ENCODE data around the gene TMEM63B.
A peak's percentile ranks its signal among the peaks of the same experiment; 100 is the strongest.
"Not testable (repeated sequence)": the region's sequence is repeated elsewhere in the genome, so short reads cannot be mapped to it uniquely, and the experiment has no call there.

TMEM63B gene
- long read RNA-seq, donor 1, result 0 reads
- long read RNA-seq, donor 2, result 0 reads
- long read RNA-seq, donor 3, result 0 reads
- long read RNA-seq, donor 4, partial matches to known transcripts, result 10 of 10 reads
- long read RNA-seq, donor 4, other reads (novel, unspliced or antisense), result 0 of 10 reads
- long read RNA-seq, donor 5, result 0 reads
- long read RNA-seq, donor 6, partial matches to known transcripts, result 16 of 16 reads
- long read RNA-seq, donor 6, other reads (novel, unspliced or antisense), result 0 of 16 reads
- long read RNA-seq, donor 7, partial matches to known transcripts, result 18 of 19 reads
- long read RNA-seq, donor 7, other reads (novel, unspliced or antisense), result 0 of 19 reads
- long read RNA-seq, donor 8, result 0 reads

DNA sequence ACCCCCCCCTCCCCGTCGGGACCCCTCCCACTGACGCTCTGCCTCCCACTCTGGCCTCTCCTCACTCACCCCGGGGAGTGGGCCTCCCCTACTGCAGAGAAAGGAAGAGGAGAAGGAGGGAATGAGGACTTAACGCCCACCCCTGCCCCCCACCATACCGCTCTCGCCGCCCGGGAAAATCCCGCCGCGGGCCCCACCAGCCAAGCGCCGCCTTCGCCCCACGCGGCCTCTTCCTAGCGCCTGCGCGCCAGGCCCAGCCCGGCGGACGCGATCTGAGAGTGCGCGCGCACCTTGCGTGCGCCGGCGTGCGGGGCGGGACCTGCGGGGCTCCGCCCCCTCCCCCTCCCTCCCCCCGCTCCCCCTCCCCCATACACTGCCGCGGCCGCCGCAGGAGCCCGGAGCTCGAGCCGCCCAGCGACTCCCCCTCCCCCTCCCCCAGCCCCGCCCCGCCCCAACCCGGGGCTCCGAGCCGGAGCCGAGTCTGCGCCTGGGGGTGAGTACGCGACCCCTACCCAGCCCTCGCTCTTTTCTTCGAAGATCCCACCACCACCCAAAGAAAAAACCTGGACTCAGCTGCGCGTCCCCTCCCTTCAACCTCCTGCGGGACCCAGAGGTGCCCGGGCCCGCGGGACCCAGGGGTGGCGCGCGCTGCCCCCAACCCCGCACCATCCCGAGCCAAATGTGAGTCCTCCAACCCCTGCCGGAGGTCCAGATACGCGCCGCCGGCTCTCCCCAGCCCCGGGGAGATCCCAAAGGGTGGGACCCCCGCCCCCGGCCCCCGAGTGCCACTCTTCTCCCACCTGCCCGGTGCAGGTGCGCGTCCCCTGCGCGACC is at the start of gene TMEM63B, which contains the start of gene MRPL14:
TSS of gene TMEM63B (plus strand) at position 369 of the 834 bp plus-strand sequence. CDS start 7,031 bp downstream, outside the sequence.
TSS of gene MRPL14 (minus strand) at position 267 of the 834 bp plus-strand sequence. CDS start 10,841 bp downstream, outside the sequence.
- peak; percentile 67 for DNase-seq

DNA sequence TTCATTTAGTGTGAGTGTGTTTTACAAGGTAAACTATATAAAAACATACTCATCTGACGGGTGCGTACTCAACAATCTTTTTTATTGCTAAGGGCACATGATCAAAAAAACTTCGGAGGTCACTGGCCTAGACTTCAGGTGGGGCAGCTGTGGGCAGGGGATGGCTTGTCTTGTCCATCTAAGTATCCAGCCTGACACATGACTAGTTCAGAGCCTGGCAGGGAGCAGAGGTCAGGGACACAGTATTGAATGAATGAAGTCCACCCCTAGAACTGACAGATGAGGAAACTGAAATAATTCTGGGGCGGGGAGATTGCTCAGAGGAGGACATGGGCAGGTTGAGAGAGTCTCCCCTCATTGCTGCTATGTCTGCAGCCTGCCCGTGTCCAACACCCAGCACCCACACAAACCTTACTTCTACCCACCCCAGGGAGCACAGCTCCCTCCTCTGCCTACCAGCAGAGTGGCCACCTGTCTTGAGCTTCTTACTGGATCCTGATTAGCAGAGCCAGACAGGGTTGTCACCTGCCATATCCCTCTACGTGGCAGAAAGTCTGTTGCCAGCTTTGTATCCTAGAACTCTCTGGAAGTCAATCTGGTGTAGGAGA is 49.0 kb upstream of the TMEM63B start:
- no peak for DNase-seq

DNA sequence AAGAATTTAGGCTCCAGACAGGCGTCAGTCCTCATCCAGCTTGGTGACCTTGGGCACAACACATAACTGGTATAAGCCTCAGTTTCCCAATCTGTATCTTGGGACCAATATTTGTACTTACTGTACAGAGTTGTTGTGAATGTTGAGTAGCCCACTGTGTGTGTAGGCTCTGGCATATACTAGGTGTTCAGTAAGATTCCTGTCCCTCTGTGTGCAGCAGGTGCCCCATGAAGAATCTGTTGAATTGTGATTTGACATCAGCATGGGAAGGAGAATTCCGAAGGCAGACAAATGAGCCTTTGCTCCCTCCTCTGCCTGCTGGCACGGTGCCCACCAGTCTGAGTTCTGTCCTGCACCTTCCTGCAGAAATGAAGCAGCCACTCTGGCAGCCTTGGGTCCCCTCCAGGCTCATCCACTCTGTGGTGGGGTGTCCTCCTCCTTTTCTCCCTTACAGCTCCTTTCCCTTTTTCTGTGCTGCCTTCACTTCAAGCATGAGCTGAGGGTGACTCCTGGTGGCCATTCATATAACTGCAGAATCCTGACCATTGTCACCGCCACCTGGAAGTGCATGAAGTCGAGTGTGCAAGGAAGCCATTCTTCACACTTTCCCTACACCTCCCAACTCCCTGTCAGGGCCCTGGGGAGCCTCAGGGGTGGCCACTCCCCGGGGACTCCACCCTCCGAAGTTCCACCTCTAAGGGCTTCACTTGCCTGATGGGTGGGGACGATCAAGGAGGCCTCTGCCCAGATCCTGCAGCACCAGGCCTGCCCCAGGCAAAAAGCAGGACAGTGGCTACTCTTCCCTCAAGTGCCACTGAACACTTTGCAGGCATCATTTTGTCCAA is 48.3 kb upstream of the TMEM63B start:
- DNase-seq, result peak; percentile 78

DNA sequence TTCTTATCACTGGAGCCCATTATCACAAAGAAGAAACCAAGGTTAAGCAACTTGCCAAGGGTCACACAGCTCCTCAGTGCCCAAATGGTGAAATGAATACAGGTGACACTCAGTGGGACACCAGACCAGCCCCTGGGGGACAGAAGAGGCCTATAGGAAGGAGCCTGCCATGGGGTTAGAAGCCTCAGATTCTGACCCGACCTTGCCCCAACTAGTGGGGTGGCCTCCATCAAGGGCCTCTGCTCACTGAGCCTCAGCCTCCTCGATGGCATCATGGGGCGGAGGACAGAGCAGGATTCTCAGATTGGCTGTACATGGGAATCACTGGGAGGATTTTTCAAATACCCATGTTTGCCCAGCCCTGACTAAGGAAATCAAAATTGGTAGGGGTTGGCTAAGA is 47.7 kb upstream of the TMEM63B start:
- DNase-seq, result no peak

DNA sequence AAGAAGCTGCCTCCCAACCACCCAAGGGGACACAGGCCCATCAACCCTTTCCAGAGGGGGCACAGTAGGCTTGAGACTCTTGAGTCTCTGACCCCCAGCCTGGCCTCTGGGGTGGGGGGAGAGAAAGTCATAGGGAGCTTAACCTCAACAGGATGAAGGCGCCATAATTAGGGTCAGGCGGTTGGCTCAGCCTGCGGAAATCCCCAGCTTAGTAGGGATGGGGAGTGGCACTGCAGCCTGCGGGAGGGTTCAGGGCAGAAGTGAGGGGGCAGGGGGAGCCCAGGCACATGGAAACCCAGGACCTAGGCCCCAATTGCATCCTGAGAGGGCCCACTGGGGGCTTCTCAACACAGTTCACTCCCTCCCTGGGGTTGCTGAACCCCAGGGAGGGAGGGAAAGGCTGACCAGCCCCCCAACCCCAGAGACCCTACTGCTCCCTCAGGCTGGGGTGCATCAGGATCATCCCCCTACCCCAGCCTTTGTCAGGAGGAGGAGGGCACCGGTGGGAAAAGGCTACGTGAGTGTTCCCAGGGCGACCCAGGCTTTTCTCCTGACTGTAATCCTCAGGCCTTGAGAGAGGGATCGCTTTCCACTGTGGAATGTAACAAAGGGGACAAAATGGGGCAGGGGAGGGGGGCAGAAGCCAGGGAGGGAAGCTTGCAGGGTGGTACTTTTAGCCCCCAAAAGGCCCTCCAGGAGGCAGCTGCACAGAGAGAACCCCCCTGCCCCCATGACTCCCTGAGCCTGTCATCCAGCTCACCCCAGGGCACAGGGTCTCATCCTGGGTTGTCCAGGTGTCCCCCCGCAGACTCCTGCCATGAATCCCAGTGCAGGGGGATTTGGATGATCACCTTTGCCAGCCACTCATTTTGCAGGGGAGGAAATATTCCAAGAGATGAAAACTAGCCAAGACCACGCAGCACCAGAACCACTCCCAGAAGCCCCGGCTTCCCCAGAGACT is 46.5 kb upstream of the TMEM63B start:
- no peak for DNase-seq

DNA sequence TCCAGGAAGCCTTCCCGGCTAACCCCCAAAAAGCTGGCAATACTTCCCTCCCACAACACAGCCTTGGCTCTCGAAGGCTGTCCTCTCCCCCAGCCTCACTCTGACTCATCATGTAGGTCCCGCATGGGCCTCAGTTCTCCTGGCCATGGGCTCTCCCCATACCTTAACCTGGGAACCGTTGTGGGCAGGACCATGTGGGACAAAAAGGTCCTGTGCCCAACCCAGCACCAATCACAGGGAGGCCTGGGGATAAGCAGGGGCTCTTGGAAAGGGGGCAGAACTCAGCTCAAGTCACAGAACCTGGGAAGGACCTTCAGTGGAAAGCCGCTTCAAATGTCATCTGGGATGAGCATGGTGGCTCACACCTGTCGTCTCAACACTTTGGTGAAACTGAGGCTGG is 45.6 kb upstream of the TMEM63B start:
- no peak for DNase-seq

DNA sequence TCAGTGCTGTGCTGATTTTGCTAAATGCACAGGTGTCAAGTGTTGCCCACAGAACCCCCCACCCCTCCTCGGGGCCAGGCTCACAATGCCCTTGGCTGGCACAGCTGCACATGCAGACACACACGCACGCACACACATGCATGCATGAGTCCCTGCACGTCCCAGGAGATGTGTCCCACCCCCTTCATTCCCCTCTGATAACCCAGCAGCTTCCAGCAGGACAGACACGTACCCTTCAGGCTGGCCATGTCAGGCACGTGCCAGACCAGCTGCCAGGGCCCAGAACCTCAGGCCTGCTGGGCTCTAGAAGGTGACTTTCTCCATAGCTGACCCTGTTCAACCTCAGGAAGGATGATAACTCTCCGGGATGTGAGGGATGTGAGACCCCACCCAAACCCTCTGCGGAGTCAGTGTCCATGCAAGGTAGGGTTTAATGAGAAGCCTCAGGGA is 44.5 kb upstream of the TMEM63B start:
- no peak for DNase-seq

DNA sequence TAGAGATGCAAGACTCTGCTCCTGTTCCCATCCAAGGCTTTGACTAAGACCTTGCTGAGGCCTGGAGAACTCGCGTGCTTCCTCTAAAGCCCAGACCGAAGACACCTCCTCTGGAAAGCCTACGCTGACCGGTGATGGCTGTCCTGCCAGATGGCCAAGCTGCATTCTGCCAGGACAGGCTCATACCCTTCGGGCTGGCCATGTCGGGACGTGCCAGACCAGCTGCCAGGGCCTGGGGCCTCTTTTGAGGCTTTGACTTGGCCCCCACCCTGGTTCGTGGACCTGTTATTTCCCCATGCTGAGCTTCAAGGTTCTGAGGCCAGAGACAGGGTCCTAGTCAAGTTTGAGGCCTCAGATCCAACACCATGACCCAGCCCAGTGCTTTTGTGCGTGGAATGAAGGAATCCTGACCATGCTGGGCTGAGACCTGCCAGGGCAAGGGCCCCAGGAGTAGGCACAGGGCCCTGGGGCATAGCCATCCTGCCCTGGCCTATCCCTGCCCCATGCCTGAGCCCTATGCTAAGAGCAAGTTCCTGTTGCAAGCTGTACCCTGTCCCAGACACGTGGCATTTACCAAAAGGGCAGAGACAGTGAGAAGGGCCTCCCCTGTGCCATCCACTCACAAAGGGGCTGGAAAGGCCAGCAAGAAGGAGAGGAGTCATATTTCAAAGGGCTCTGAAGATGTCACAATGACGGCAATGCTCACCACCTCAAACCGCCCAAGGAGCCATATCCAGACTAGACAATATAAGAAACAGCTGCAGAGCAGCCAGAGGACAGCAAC is 42.9 kb upstream of the TMEM63B start:
- no peak for DNase-seq

DNA sequence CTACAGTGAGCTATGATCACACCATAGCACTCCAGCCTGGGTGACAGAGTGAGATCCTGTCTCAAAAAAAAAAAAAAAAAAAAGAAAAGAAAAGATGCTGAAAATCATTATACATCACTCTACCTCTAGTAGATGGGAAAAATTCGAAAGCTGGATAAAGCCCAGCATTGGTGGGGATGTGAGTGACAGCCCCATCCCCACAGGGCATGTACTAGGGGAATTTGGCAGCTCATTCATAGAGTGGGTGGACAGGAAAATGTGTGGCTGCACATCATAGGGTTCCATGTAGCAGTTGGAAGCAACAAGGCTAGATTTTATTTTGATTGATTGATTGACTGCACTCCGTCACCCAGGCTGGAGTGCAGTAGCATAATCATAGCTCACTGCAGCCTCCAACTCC is 42.1 kb upstream of the TMEM63B start:
- DNase-seq, result no peak

DNA sequence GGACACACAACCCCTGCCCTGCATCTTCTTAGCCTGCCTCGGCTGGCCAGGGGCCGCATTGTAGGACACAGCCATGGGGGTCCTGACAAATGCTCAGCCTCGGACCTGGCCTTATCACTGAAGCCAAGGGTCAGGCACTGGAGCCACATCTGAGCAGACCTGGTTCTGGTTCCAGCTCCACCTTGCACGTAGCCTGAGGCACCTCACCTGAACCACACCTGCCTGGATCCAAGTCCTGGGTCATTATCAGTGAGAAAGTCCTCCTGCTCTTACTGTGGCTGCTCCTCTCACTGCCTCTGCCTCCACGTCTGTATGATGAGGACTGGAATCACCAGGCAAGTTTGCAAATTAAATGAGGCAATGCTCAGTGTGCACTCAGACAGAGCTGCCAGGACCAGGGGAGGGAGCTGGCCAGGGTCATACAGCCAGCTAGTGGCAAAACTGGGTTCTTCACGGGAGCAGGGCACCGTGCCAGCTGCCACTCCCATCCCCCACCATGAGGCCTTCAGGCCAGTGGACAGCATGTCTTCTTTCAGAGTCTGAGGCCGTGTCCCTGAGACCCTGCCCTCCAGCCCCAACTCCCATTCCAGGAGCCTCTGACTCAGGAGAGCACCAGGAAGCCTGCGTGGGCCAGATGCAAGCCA is 40.3 kb upstream of the TMEM63B start:
- DNase-seq, result no peak

DNA sequence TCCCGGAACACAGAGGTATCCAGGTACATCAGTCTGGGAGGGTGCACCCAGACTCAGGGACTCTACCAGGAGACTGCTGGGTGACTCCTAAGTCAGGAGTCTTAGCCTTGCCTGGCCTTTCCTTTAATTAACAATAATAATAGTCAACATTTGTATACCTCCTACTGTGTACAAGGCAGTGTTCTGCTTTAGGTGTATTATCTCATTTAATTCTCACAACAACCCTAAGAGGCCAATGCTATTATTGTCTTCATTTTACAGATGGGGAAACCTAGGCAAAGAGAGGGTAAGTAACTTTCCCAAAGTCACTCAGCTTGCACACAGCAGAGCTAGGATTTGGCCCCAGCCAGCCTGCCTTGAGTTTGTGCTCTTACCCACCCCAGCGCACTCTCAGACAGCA is 39.7 kb upstream of the TMEM63B start:
- DNase-seq, result no peak

DNA sequence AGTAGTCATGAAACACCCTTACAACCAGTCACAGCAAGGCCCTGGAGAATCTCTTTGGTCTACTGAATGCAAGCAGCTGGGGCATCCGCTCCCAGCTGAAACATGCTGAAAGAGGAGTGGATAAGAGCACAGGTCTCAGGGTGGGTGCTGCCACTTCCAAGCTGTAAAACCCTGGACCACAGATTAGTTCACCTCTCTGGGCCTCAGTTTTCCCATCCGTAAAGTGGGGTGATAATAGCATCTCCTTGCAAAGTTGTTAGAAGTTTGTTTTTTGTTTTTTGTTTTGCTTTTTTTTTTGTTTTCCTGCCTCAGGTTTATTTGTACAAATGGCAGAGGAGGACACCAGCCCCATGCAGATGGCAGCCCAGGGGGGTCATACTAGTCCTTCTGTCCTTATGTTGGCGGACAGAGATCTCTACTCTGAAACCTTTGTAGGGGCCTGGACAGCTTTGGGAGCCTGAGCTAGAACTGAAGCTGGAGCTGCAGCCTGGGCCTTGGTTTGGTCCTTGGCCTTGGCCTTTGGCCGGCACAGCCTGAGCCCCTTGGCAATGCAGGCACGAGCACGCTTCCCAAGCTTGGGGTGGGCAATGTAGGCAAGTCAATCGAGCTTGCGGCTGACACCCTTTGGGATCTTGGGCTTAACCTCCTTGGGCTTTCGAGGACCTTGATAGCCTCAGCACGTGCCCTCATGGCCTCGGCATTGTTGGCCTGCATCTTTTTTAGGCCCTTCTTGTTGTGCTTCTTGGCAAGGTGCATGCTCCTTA is 38.3 kb upstream of the TMEM63B start:
- no peak for DNase-seq

DNA sequence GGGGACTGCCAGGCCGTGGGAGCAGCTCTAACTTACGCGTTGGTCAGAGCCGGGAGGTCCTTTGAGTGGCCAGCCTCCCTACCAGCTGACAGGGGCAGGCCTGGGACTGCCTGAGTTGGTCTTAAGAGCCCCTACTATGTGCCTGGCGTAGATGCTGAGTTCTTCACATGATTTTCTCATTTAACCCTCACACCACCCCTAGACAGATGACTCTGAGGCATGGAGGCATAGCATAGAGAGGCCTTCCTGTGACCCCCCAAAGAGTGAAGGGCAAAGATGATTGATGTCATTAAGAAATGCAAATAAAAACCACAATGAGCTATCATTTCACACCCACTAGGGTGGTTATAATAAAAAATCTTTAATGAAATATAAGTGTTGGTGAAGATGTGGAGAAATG is 36.9 kb upstream of the TMEM63B start:
- no peak for DNase-seq

DNA sequence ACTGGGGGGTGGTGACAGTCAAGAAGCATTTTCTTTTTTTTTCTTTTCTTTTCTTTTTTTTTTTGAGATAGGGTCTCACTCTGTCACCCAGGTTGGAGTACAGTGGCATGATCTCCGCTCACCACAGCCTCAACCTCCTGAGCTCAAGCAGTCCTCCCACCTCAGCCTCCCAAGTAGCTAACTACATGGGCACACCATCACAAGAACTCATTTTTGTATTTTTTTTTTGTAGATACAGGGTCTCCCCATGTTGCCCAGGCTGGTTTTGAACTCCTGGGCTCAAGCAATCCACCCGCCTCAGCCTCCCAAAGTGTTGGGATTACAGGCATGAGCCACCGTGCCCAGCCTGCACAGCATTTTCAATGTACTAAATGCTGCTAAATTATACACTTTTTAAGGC is 36.0 kb upstream of the TMEM63B start:
- DNase-seq, result not testable (repeated sequence)

DNA sequence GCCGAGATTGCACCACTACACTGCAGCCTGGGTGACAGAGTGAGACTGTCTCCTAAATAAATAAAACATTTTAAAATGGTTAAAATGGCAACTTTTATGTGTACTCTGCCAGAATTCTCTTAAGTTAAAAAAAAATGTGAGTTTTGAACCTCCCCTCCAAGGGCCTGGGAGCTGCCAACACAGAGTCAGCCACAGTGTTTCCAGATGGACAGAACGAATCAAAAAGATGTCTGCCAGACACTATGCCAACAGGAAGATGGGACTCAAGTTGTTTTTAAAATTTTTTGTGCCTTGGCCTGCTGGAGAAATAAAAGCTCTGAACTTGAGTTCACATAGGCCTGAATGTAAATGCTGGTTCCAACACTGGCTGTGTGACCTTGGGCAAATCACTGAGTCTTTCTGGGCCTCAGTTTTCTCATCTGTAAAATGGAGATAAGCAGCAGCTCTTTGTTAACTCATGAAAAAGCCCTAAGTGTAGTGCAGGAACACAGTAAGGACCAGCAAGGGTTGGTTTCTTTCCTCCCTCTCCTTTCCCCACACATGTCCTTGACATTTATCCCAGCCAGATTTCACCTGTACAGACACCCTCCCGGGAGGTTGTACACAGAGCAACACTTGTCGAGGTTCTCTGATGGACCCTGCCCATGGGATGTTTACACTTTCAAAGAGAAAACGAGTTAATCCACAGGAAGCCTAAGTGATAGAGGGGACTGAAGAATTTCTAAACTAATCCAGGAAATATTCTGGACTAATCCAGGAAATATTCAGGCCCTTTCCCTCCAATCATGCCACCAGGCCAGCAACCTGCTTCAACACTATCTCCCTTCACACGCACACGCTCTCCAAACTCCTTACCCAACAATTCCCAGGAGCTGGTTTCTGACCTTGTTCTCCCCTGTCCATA is 35.1 kb upstream of the TMEM63B start:
- no peak for DNase-seq

DNA sequence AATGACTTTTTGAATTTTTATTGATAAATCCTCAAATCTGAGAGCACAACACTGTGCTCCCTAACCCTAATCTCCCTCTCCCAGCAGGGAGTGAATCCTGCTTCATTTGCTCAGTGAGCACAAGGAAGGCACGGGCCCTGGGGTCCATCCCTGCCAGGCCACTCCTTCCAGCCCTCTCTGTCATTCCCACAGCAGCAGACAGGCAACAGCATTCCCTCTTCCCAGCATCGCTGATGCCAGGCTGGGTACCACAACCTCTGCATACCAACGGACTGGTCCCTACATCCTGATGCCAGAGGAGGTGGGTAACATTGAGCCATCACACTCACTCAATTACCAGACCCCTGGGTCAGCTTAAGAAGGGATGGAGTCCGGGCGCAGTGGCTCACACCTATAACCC is 34.3 kb upstream of the TMEM63B start:
- no peak for DNase-seq

DNA sequence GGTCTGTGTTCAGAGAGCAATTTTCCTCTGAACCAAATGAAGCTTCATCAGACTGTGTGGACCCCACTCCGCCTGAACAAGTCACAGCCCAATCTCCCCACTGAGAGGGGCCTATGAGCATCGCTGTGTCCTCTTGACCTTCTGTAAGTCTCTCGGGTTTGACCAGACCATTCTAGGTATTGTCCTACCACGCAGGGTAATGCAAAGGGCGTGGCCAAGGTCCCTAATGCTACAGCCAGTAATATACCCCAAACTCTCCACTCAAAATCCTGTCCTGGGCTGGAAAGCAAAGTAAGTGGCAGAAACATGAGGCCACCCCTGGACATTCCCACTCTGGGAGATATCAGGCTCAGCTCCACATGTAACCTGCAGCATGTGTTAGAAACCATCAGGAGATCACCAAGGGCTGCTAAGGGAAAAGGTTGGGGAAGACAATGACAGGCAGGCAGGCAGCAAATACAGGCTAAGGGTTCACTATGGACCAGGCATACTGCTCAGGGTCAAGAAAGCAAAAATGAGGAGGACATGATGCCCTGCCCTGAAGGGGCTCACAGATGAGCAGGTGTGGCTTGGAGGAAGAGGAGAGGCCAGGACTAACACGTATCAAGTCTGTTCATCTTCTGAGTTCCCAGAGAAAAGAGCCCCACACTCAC is 33.5 kb upstream of the TMEM63B start:
- no peak for DNase-seq

Measured in right kidney (tissue), 9 donors.